HepG2 (cell line): ENCODE data around the gene MLLT10. TPM values are rescaled to one million over a fixed set of nuclear protein-coding genes. Genes with fewer than 3 reads are reported as not detected.

ENCODE experiments used
- AKNA ChIP-seq: sonication (generic); formaldehyde crosslinking; IDR thresholded peaks from 2 replicates; pipeline ENCODE4 v1.4.0; 2020; ENCODE audit warnings: missing genetic modification reagents, borderline replicate concordance
- IRF2 ChIP-seq: IDR thresholded peaks from 2 replicates; pipeline ENCODE4 v1.6.1; 2018; ENCODE audit warnings: missing genetic modification reagents, missing compliant biosample characterization
- KDM5A ChIP-seq: fragments of 200-600 bp; sonication (generic); IDR thresholded peaks from 2 replicates; pipeline ENCODE4 v1.7.0; 2018; ENCODE audit warnings: antibody characterized with exemption, mild to moderate bottlenecking, low read length, borderline replicate concordance
- MEF2D ChIP-seq: sonication (generic); formaldehyde crosslinking; IDR thresholded peaks from 2 replicates; pipeline ENCODE4 v1.5.1; 2020; ENCODE audit warnings: mild to moderate bottlenecking, missing genetic modification reagents
- MTF2 ChIP-seq: sonication (generic); formaldehyde crosslinking; IDR thresholded peaks from 2 replicates; pipeline ENCODE4 v1.5.0; 2020; ENCODE audit warnings: missing genetic modification reagents, borderline replicate concordance
- NFE2L2 ChIP-seq: fragments of 150-350 bp; IDR thresholded peaks from 2 replicates; pipeline ENCODE4 v1.6.1; 2014; ENCODE audit warnings: low read length
- NFRKB ChIP-seq: fragments of 450-650 bp; IDR thresholded peaks from 2 replicates; pipeline ENCODE4 v1.6.1; 2017
- ONECUT2 ChIP-seq: sonication (generic); formaldehyde crosslinking; IDR thresholded peaks from 2 replicates; pipeline ENCODE4 v1.4.0; 2020; ENCODE audit warnings: missing genetic modification reagents
- RBFOX2 ChIP-seq: fragments of 200-400 bp; formaldehyde crosslinking; IDR thresholded peaks from 2 replicates; pipeline ENCODE4 v1.6.1; 2017; ENCODE audit warnings: low read depth, mild to moderate bottlenecking, low read length
- RNF219 ChIP-seq: sonication (generic); formaldehyde crosslinking; IDR thresholded peaks from 2 replicates; pipeline ENCODE4 v1.5.0; 2020; ENCODE audit warnings: mild to moderate bottlenecking, missing genetic modification reagents
- RXRB ChIP-seq: IDR thresholded peaks from 2 replicates; pipeline ENCODE4 v1.6.1; 2016; ENCODE audit warnings: borderline replicate concordance, missing genetic modification reagents, missing compliant biosample characterization
- TBP ChIP-seq: sonication (generic); formaldehyde crosslinking; IDR thresholded peaks from 2 replicates; pipeline ENCODE4 v1.5.0; 2020; ENCODE audit warnings: missing genetic modification reagents
- ZMYM4 ChIP-seq: sonication (generic); formaldehyde crosslinking; IDR thresholded peaks from 2 replicates; pipeline ENCODE4 v1.8.1; 2023; ENCODE audit warnings: mild to moderate bottlenecking, missing genetic modification reagents
- ZNF770 ChIP-seq: sonication (generic); formaldehyde crosslinking; IDR thresholded peaks from 2 replicates; pipeline ENCODE4 v1.5.0; 2020; ENCODE audit warnings: mild to moderate bottlenecking, missing genetic modification reagents
- polyA plus RNA-seq, 8 experiments: library from polyadenylated mRNA; depleted of rRNA in 3 of 8; stranded (reverse) in 7 of 8; unstranded in 1 of 8; fragments of >200 nt; fragmentation: Illumina TruSeq in 4 of 8; extraction: Trizol in 4 of 8; gene quantifications; 2 replicates each; pipeline versions ENCODE4 v1.2.1 to v1.2.3, GENCODE V29; 2011 to 2016; ENCODE audit warnings: low read depth in 4 of 8, missing spikeins in 1 of 8, mixed read lengths in 1 of 8; ENCODE audit not compliant: insufficient read depth in 1 of 8
- total RNA-seq, 5 experiments: library from RNA; depleted of rRNA; stranded (reverse); fragments of >200 nt; fragmentation: Illumina TruSeq; extraction: Trizol; gene quantifications; 2 replicates each; pipeline ENCODE4 v1.2.3, GENCODE V29; 2016; ENCODE audit warnings: low read depth in 1 of 5
- TF ChIP-seq, protein P1 (sequence below): sonication (generic); formaldehyde crosslinking; conservative IDR thresholded peaks from 2 replicates; pipeline ENCODE4 v1.4.0; 2020; ENCODE audit warnings: missing genetic modification reagents
- TF ChIP-seq, protein P2 (sequence below): sonication (generic); formaldehyde crosslinking; IDR thresholded peaks from 2 replicates; pipeline ENCODE4 v1.4.0; 2020; ENCODE audit warnings: missing genetic modification reagents

Gene MLLT10
- total and polyA plus RNA-seq, 2 of the 13 experiments (the other 11 are each of a cell fraction or from before 2014, with no cell fraction given) = 51.3 to 84.1 TPM

- peak; percentile 75; the same call in 1 of the 2 replicates for TF ChIP-seq AKNA (CRISPR knock-in tag)
- no peak for TF ChIP-seq NFE2L2
- TF ChIP-seq IRF2 = 0 out of 2 replicates have a peak, but pooled peaks have one; percentile 48
- TF ChIP-seq RNF219 (CRISPR knock-in tag) = no peak
- TF ChIP-seq MEF2D = no peak; the same call in 1 of the 2 replicates
- TF ChIP-seq NFRKB = no peak
- no peak for TF ChIP-seq KDM5A
- no peak for TF ChIP-seq ZNF770
- 0 out of 2 replicates have a peak, but pooled peaks have one; percentile 26 for TF ChIP-seq RXRB
- TF ChIP-seq, protein P1, sequence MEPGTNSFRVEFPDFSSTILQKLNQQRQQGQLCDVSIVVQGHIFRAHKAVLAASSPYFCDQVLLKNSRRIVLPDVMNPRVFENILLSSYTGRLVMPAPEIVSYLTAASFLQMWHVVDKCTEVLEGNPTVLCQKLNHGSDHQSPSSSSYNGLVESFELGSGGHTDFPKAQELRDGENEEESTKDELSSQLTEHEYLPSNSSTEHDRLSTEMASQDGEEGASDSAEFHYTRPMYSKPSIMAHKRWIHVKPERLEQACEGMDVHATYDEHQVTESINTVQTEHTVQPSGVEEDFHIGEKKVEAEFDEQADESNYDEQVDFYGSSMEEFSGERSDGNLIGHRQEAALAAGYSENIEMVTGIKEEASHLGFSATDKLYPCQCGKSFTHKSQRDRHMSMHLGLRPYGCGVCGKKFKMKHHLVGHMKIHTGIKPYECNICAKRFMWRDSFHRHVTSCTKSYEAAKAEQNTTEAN (CRISPR knock-in tag) = no peak
- TF ChIP-seq TBP (CRISPR knock-in tag) = no peak
- TF ChIP-seq ONECUT2 = no peak
- peak; percentile 80 for TF ChIP-seq RBFOX2
- TF ChIP-seq MTF2 (CRISPR knock-in tag) = no peak
- TF ChIP-seq, protein P2, sequence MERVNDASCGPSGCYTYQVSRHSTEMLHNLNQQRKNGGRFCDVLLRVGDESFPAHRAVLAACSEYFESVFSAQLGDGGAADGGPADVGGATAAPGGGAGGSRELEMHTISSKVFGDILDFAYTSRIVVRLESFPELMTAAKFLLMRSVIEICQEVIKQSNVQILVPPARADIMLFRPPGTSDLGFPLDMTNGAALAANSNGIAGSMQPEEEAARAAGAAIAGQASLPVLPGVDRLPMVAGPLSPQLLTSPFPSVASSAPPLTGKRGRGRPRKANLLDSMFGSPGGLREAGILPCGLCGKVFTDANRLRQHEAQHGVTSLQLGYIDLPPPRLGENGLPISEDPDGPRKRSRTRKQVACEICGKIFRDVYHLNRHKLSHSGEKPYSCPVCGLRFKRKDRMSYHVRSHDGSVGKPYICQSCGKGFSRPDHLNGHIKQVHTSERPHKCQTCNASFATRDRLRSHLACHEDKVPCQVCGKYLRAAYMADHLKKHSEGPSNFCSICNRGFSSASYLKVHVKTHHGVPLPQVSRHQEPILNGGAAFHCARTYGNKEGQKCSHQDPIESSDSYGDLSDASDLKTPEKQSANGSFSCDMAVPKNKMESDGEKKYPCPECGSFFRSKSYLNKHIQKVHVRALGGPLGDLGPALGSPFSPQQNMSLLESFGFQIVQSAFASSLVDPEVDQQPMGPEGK (CRISPR knock-in tag) = peak; percentile 65
- TF ChIP-seq ZMYM4 (CRISPR knock-in tag) = no peak
These were observed 39.6 kb upstream of the MLLT10 start (continued) for GRCh38 chr10:21494191-21495001.
